IMR-90 (cell line): Measurements from ENCODE around the gene FAM120A. TPM values are rescaled to one million over a fixed set of nuclear protein-coding genes. Genes with fewer than 3 reads are reported as not detected.

Experiments used
- ATAC-seq: fragments of 200-7000 bp; cut with Tn5 transposase; 2 replicates; pipeline ENCODE4 v1.9.1; 2020; ENCODE audit warnings: low read depth, mild to moderate bottlenecking, moderate library complexity
- BruUV-seq: library from RNA; stranded (reverse); fragments of 400-500 nt; replicated peaks from 2 replicates; lab custom pipeline; 2021; lab: Mats Ljungman, UMichigan
- CTCF ChIA-PET: fragments of 300-600 bp; formaldehyde crosslinking; extraction: SDS; loops from one replicate; lab custom pipeline; 2021; ENCODE audit warnings: antibody characterized with exemption; lab: Yijun Ruan, JAX
- POLR2A ChIA-PET: fragments of 300-600 bp; sonication (Branson Sonifier 250); formaldehyde crosslinking; loops from one replicate; lab custom pipeline; 2022; ENCODE audit warnings: antibody characterized with exemption; ENCODE audit not compliant: unreplicated experiment; lab: Charles Lee
- DNase-seq: peaks from one replicate; pipeline ENCODE4 v3.0.0; 2013
- H2AFZ ChIP-seq: replicated peaks from 2 replicates; pipeline ENCODE3; 2013; ENCODE audit warnings: low read length, mild to moderate bottlenecking; ENCODE audit not compliant: poor library complexity
- H2AK5ac ChIP-seq: 2 replicates; pipeline ENCODE4 v1.6.1; 2013; ENCODE audit warnings: low read depth, low read length, inconsistent platforms
- H2AK9ac ChIP-seq: replicated peaks from 2 replicates; pipeline ENCODE3; 2013; ENCODE audit warnings: mild to moderate bottlenecking, low read depth, low read length, moderate library complexity; ENCODE audit not compliant: poor library complexity
- H2BK120ac ChIP-seq: 2 replicates; pipeline ENCODE4 v1.6.1; 2013; ENCODE audit warnings: low read depth, low read length, inconsistent platforms
- H2BK15ac ChIP-seq: 3 replicates; pipeline ENCODE4 v1.6.1; 2013; ENCODE audit warnings: low read depth, low read length, inconsistent platforms
- H2BK20ac ChIP-seq: 2 replicates; pipeline ENCODE4 v1.6.1; 2013; ENCODE audit warnings: low read depth, mild to moderate bottlenecking, inconsistent platforms, low read length, moderate library complexity
- H2BK5ac ChIP-seq: 2 replicates; pipeline ENCODE4 v1.6.1; 2013; ENCODE audit warnings: mild to moderate bottlenecking, low read depth, low read length, inconsistent platforms; ENCODE audit not compliant: poor library complexity, severe bottlenecking
- H3K14ac ChIP-seq: replicated peaks from 2 replicates; pipeline ENCODE4 v1.6.1; 2013; ENCODE audit warnings: low read depth, low read length, inconsistent platforms
- H3K18ac ChIP-seq: 2 replicates; pipeline ENCODE4 v1.6.1; 2013; ENCODE audit warnings: low read depth, low read length, control low read depth
- H3K23ac ChIP-seq: 2 replicates; pipeline ENCODE4 v1.6.1; 2013; ENCODE audit warnings: low read depth, low read length, inconsistent platforms
- H3K27ac ChIP-seq: 2 replicates; pipeline ENCODE4 v1.5.1; 2013; ENCODE audit warnings: mild to moderate bottlenecking, control low read depth, low read length; ENCODE audit not compliant: insufficient read depth
- H3K27me3 ChIP-seq: 2 replicates; pipeline ENCODE4 v1.6.1; 2013; ENCODE audit warnings: low read length; ENCODE audit not compliant: control insufficient read depth, insufficient read depth
- H3K36me3 ChIP-seq: 2 replicates; pipeline ENCODE4 v1.6.1; 2013; ENCODE audit warnings: low read length, mixed read lengths; ENCODE audit not compliant: control insufficient read depth, insufficient read depth
- H3K4ac ChIP-seq: 2 replicates; pipeline ENCODE4 v1.6.1; 2013; ENCODE audit warnings: low read depth, low read length, inconsistent platforms
- H3K4me1 ChIP-seq: 2 replicates; pipeline ENCODE4 v1.6.1; 2013; ENCODE audit warnings: low read length, mixed read lengths; ENCODE audit not compliant: control insufficient read depth, insufficient read depth
- H3K4me2 ChIP-seq: 2 replicates; pipeline ENCODE4 v1.6.1; 2013; ENCODE audit warnings: low read depth, mild to moderate bottlenecking, control low read depth, low read length, moderate library complexity
- H3K4me3 ChIP-seq: 2 replicates; pipeline ENCODE4 v1.5.1; 2013; ENCODE audit warnings: low read depth, mild to moderate bottlenecking, control low read depth, low read length, moderate library complexity; ENCODE audit not compliant: insufficient read depth
- H3K56ac ChIP-seq: 2 replicates; pipeline ENCODE4 v1.6.1; 2013; ENCODE audit warnings: low read length, inconsistent platforms; ENCODE audit not compliant: insufficient read depth; ENCODE audit errors: extremely low read depth
- H3K79me1 ChIP-seq, 2 experiments: 2 replicates each; pipeline ENCODE4 v1.6.1; 2013; ENCODE audit warnings: low read length in 2 of 2, inconsistent platforms in 1 of 2, low read depth in 1 of 2
- H3K9ac ChIP-seq: 2 replicates; pipeline ENCODE4 v1.6.1; 2013; ENCODE audit warnings: low read depth, low read length, control low read depth
- H3K9me1 ChIP-seq: 2 replicates; pipeline ENCODE4 v1.6.1; 2013; ENCODE audit warnings: low read length, inconsistent platforms; ENCODE audit not compliant: insufficient read depth
- H3K9me3 ChIP-seq: 2 replicates; pipeline ENCODE4 v1.6.1; 2013; ENCODE audit warnings: low read length; ENCODE audit not compliant: control insufficient read depth, insufficient read depth
- H4K20me1 ChIP-seq: 2 replicates; pipeline ENCODE4 v1.6.1; 2013; ENCODE audit warnings: low read length, inconsistent platforms; ENCODE audit not compliant: insufficient read depth
- H4K5ac ChIP-seq: 2 replicates; pipeline ENCODE4 v1.6.1; 2013; ENCODE audit warnings: mild to moderate bottlenecking, low read depth, low read length, control low read depth
- H4K8ac ChIP-seq, 2 experiments: 2 replicates each; pipeline ENCODE4 v1.6.1; 2013; ENCODE audit warnings: low read depth in 2 of 2, low read length in 2 of 2, control low read depth in 1 of 2, inconsistent platforms in 1 of 2
- H4K91ac ChIP-seq: 2 replicates; pipeline ENCODE4 v1.6.1; 2013; ENCODE audit warnings: low read depth, low read length, inconsistent platforms; ENCODE audit not compliant: insufficient read depth
- BHLHE40 ChIP-seq: fragments of 150-350 bp; IDR thresholded peaks from 2 replicates; pipeline ENCODE4 v1.6.1; 2016; ENCODE audit warnings: mild to moderate bottlenecking, low read depth, low read length
- CEBPB ChIP-seq: IDR thresholded peaks from 2 replicates; pipeline ENCODE4 v1.6.1; 2012; ENCODE audit warnings: low read depth, low read length, improper control_type of control experiment
- CHD1 ChIP-seq: IDR thresholded peaks from 2 replicates; pipeline ENCODE4 v1.6.1; 2012; ENCODE audit warnings: low read depth, low read length, improper control_type of control experiment
- CTCF ChIP-seq: conservative IDR thresholded peaks from 2 replicates; pipeline ENCODE4 v1.5.1; 2012; ENCODE audit warnings: mild to moderate bottlenecking, low read depth, low read length, improper control_type of control experiment
- ELK1 ChIP-seq: fragments of 150-350 bp; IDR thresholded peaks from 2 replicates; pipeline ENCODE4 v1.6.1; 2016; ENCODE audit warnings: low read depth, mild to moderate bottlenecking, low read length, moderate library complexity, borderline replicate concordance
- FOS ChIP-seq: fragments of 150-350 bp; IDR thresholded peaks from 2 replicates; pipeline ENCODE4 v1.6.1; 2016; ENCODE audit warnings: low read depth, low read length
- MAFK ChIP-seq: IDR thresholded peaks from 2 replicates; pipeline ENCODE4 v1.6.1; 2012; ENCODE audit warnings: low read depth, low read length, improper control_type of control experiment
- MAZ ChIP-seq: IDR thresholded peaks from 2 replicates; pipeline ENCODE4 v1.6.1; 2012; ENCODE audit warnings: low read depth, mild to moderate bottlenecking, low read length, improper control_type of control experiment, moderate library complexity, borderline replicate concordance
- MXI1 ChIP-seq: IDR thresholded peaks from 2 replicates; pipeline ENCODE4 v1.6.1; 2012; ENCODE audit warnings: low read depth, mild to moderate bottlenecking, low read length, moderate library complexity, borderline replicate concordance
- NFE2L2 ChIP-seq: fragments of 150-350 bp; IDR thresholded peaks from 2 replicates; pipeline ENCODE4 v1.6.1; 2016; ENCODE audit warnings: low read depth, mild to moderate bottlenecking, low read length
- POLR2A ChIP-seq: IDR thresholded peaks from 2 replicates; pipeline ENCODE4 v1.6.1; 2012; ENCODE audit warnings: mild to moderate bottlenecking, low read depth, low read length
- RAD21 ChIP-seq: IDR thresholded peaks from 2 replicates; pipeline ENCODE4 v1.6.1; 2012; ENCODE audit warnings: low read length, improper control_type of control experiment
- RCOR1 ChIP-seq: IDR thresholded peaks from 2 replicates; pipeline ENCODE4 v1.6.1; 2012; ENCODE audit warnings: mild to moderate bottlenecking, low read length, improper control_type of control experiment; ENCODE audit not compliant: insufficient replicate concordance
- RFX5 ChIP-seq: IDR thresholded peaks from 2 replicates; pipeline ENCODE4 v1.8.0; 2012; ENCODE audit warnings: low read depth, mild to moderate bottlenecking, low read length, moderate library complexity
- SMC3 ChIP-seq: fragments of 150-350 bp; IDR thresholded peaks from 2 replicates; pipeline ENCODE4 v1.6.1; 2016; ENCODE audit warnings: low read depth, mild to moderate bottlenecking, antibody characterized with exemption, low read length, moderate library complexity
- USF2 ChIP-seq: fragments of 150-350 bp; IDR thresholded peaks from 2 replicates; pipeline ENCODE4 v1.6.1; 2017; ENCODE audit warnings: mild to moderate bottlenecking, antibody characterized with exemption, low read length, low read depth
- WGBS, 2 experiments: methylation state at CpG; one replicate each; pipeline versions ENCODE4 v1.1.5 to v1.1.7; 2013; ENCODE audit warnings: missing lambda C conversion rate in 2 of 2; ENCODE audit not compliant: insufficient read length in 1 of 2; ENCODE audit errors: extremely low coverage in 2 of 2; 5-methylcytosine and 5-hydroxymethylcytosine counted together
- dilution Hi-C: fragments of 300-500 bp; cut with HindIII; formaldehyde crosslinking; loops from one replicate; pipeline ENCODE4 v1.14.3; 2018; ENCODE audit warnings: low sequenced_read_pairs; ENCODE audit not compliant: unreplicated experiment
- in situ Hi-C: fragments of 300-500 bp; cut with MboI; formaldehyde crosslinking; loops from 3 replicates; pipeline ENCODE4 v1.14.3; 2019; ENCODE audit warnings: low sequenced_read_pairs, inconsistent platforms, mixed read lengths
- intact Hi-C: fragments of 100-400 bp; cut with micrococcal nuclease; formaldehyde crosslinking; loops from 2 replicates; pipeline ENCODE4 v1.10.0; 2022
- polyA plus RNA-seq, 3 experiments: library from polyadenylated mRNA; depleted of rRNA; stranded (reverse); fragments of >200 nt; gene quantifications; 2 replicates each; pipeline ENCODE4 v1.2.3, GENCODE V29; 2012; ENCODE audit warnings: low replicate concordance in 1 of 3
- total RNA-seq: library from RNA; depleted of rRNA; stranded (reverse); fragments of >200 nt; gene quantifications from 2 replicates; pipeline ENCODE4 v1.2.3, GENCODE V29; 2012

The FAM120A gene
- total and polyA plus RNA-seq, 2 of the 4 experiments (the other 2 are of a cell fraction): 61.6 to 75.1 TPM

- Histone ChIP-seq H3K23ac (no peak overlapping the region), H3K9ac (no peak overlapping the region), H3K14ac (no peak overlapping the region), H3K18ac (no peak overlapping the region), H4K91ac (no peak overlapping the region), H2AK5ac (no peak overlapping the region), H2BK15ac (no peak overlapping the region), H3K36me3 (no peaks in the 10 kb centered on the region), H4K20me1 (peaks cover 67% of the 10 kb centered on the region), H3K9me3 (no peaks in the 10 kb centered on the region), H2BK5ac (no peak overlapping the region), H3K9me1 (peaks cover 28% of the 10 kb centered on the region), H3K4me3 (no peak overlapping the region), H3K27ac (no peak overlapping the region), H3K27me3 (no peaks in the 10 kb centered on the region), H2AFZ (peak overlapping the region; percentile 26), H4K8ac (no peak overlapping the region), H3K4me2 (no peak overlapping the region), H2BK120ac (no peak overlapping the region), H3K4ac (no peak overlapping the region), H3K4me1 (no peaks in the 10 kb centered on the region), H3K79me1 (peaks cover 49 to 86% of the 10 kb centered on the region in 2 experiments), H3K56ac (no peak overlapping the region), H4K5ac (no peak overlapping the region), H2BK20ac (no peak overlapping the region), H2AK9ac (no peak overlapping the region)
- TF ChIP-seq FOS (no peak), CEBPB (no peak), CTCF (no peak), RCOR1 (no peak), NFE2L2 (no peak), MAZ (no peak), USF2 (no peak), POLR2A (no peak), BHLHE40 (no peak), MAFK (no peak), CHD1 (no peak), RAD21 (no peak), SMC3 (no peak), RFX5 (no peak), MXI1 (no peak), ELK1 (no peak)
- ChIA-PET POLR2A (no interaction called here), CTCF (no interaction called here)
- no TSS peak for BruUV-seq
- dilution Hi-C loops: no loop called here
- ATAC-seq (no peak), DNase-seq (no peak)
- WGBS, 2 experiments: 90% methylated on average over 4 of the region's 15 CpGs; no CpG with 5 or more reads in 1 of the 2 experiments
- in situ Hi-C loops: no loop called here
- intact Hi-C loops: no loop called here
Observed at GRCh38 chr9:93597871-93598646, 146.6 kb downstream of the FAM120A start.
